NB4 (cell line): ENCODE measurements around the gene COL4A6.

ENCODE experiments used
- CTCF ChIP-seq: IDR thresholded peaks from one replicate; pipeline ENCODE4 v1.5.1; 2012; ENCODE audit warnings: low read depth, low read length
- MAX ChIP-seq: IDR thresholded peaks from 2 replicates; pipeline ENCODE4 v1.6.1; 2011; ENCODE audit warnings: low read depth, low read length
- POLR2A ChIP-seq: IDR thresholded peaks from 2 replicates; pipeline ENCODE4 v1.6.1; 2011; ENCODE audit warnings: mild to moderate bottlenecking; ENCODE audit not compliant: insufficient read length; ENCODE audit errors: extremely low read depth

GRCh38 chrX:108230574-108230973 lies 207.6 kb downstream of the COL4A6 start:
- TF ChIP-seq CTCF (no peak), POLR2A (no peak), MAX (no peak)
